Heart left ventricle (tissue), 16 donors: ENCODE results near the gene SPTB. TPM values are rescaled to one million over a fixed set of nuclear protein-coding genes. Genes with fewer than 3 reads are reported as not detected.
A peak's percentile ranks its signal among the peaks of the same experiment; 100 is the strongest.

ENCODE experiments used
- ATAC-seq, 4 donors: fragments of 200-7000 bp; cut with Tn5 transposase; one replicate each; pipeline ENCODE4 v1.9.1; 2020 to 2022; ENCODE audit warnings: moderate library complexity in 4 of 4, mild to moderate bottlenecking in 3 of 4, moderate number of reproducible peaks in 1 of 4
- DNase-seq, 5 donors: peaks; one replicate each; pipeline ENCODE4 v3.0.0-alpha.2; 2020
- H3K27ac ChIP-seq, 12 donors: fragments of 200-600 bp; sonication (generic) in 4 of 12; one replicate each; pipeline versions ENCODE4 v1.5.0 to v1.8.0; 2016 to 2022; ENCODE audit warnings: mild to moderate bottlenecking in 2 of 12
- H3K27me3 ChIP-seq, 9 donors: fragments of 200-600 bp; sonication (generic) in 2 of 9; one replicate each; pipeline versions ENCODE4 v1.5.1 to v1.8.0; 2016 to 2022; ENCODE audit warnings: mild to moderate bottlenecking in 3 of 9
- H3K36me3 ChIP-seq, 9 donors: fragments of 200-600 bp; sonication (generic) in 2 of 9; one replicate each; pipeline versions ENCODE4 v1.5.0 to v1.8.0; 2018 to 2022; ENCODE audit warnings: mild to moderate bottlenecking in 2 of 9
- H3K4me1 ChIP-seq, 12 donors: fragments of 200-600 bp; sonication (generic) in 4 of 12; one replicate each; pipeline versions ENCODE4 v1.5.0 to v1.8.0; 2016 to 2022; ENCODE audit warnings: mild to moderate bottlenecking in 3 of 12
- H3K4me3 ChIP-seq, 12 donors: fragments of 200-600 bp; sonication (generic) in 4 of 12; one replicate each; pipeline versions ENCODE4 v1.5.0 to v1.8.0; 2017 to 2022; ENCODE audit warnings: mild to moderate bottlenecking in 9 of 12, moderate library complexity in 4 of 12
- H3K9me3 ChIP-seq, 12 donors: fragments of 200-600 bp; sonication (generic) in 4 of 12; one replicate each; pipeline versions ENCODE4 v1.5.0 to v1.8.0; 2016 to 2022; ENCODE audit warnings: mild to moderate bottlenecking in 1 of 12
- CTCF ChIP-seq, 12 donors: fragments of 200-600 bp; sonication (generic) in 4 of 12; IDR thresholded peaks; one replicate each; pipeline versions ENCODE4 v1.5.0 to v1.8.0; 2018 to 2022; ENCODE audit warnings: antibody characterized with exemption in 12 of 12, mild to moderate bottlenecking in 5 of 12
- POLR2A ChIP-seq, 2 donors: fragments of 450-650 bp; IDR thresholded peaks; one replicate each; pipeline ENCODE4 v1.6.1; 2017; ENCODE audit warnings: antibody characterized with exemption in 2 of 2, mild to moderate bottlenecking in 2 of 2, moderate library complexity in 2 of 2
- WGBS, 4 donors: extraction: QIAGEN DNeasy Blood & Tissue Kit in 2 of 4; methylation state at CpG; one replicate each; pipeline versions ENCODE4 v1.1.5 to v1.1.7; 2013 to 2018; 5-methylcytosine and 5-hydroxymethylcytosine counted together
- intact Hi-C, 10 donors: fragments of 100-400 bp; cut with DNase I; formaldehyde crosslinking; loops; one replicate each; pipeline versions ENCODE4 v1.11.1 to v1.14.2; 2022
- microRNA-seq, 4 donors: library from miRNA; unstranded; fragments of <30 nt; microRNA quantifications; one replicate each; pipeline versions ENCODE4 to v1.2.0, GENCODE V29; 2017 to 2020
- polyA plus RNA-seq, 2 donors: library from polyadenylated mRNA; stranded (reverse); fragments of 200-250 nt; gene quantifications; one replicate each; pipeline ENCODE4 v1.2.3, GENCODE V29; 2013
- total RNA-seq, 9 donors: library from RNA; depleted of rRNA in 2 of 9; stranded (reverse); fragments of >200 nt in 2 of 9; fragmentation: NEBNext Ultra II Directional in 3 of 9; extraction: Animal tissue kit (Norgen Biotek cat#: 25700) in 3 of 9; gene quantifications; one replicate each; pipeline versions ENCODE4 v1.1.0 to v1.2.4, GENCODE V29; 2016 to 2023
- donor health status: ischemic (EF 13 %, LVEDD 7.1; RV severe dilation, severe dysfunction).
- donor health status: healthy with polysubstance abuse.
- donor health status: DM: no; HTN: yes; CAD: no.
- donor health status: DM: no; HTN: no; CAD: no.
- donor health status: ischemic (EF 25% LVEDD 6.9; RV normal size, moderate dysfunction).
- donor health status: ischemic (EF 25% LVEDD 5.7; RV mildly dilated, moderate dysfunction).
- donor health status: healthy.
- donor health status: DM: yes; HTN: yes; CAD: no.
- donor health status: ischemic (EF 35%, LVEDD 5.7; RV mildly dilated, moderate dysfunction).
- donor health status: nonischemic (EF 11% LVEDD 7.7; RV severe dilation, severe dysfunction).
- donor health status: DM: yes; HTN: yes; CAD: no.
- donor health status: PGD.
- donor health status: ischemic (EF 29% LVEDD 5.4; RV normal size, mild dysfunction).
- donor health status: nonischemic (EF 23%, LVEDD 6.1; RV moderate dilation, normal function).

The SPTB gene
- total and polyA plus RNA-seq, 11 donors: 60.3 to 195 (median 92.6) TPM

- intact Hi-C loops: no loop called here
- H3K36me3 ChIP-seq: no peaks in the 10 kb centered on the region
- no peaks in the 10 kb centered on the region for H3K9me3 ChIP-seq
- no peak overlapping the region for H3K4me3 ChIP-seq
- TF ChIP-seq CTCF (IDR thresholded peaks at IDR 0.05) (no peak), POLR2A (IDR thresholded peaks at IDR 0.05) (no peak)
- peak in 1 of 5 donors; percentile 18 for DNase-seq
- H3K4me1 ChIP-seq: peaks cover 0 to 49% (median 20%) of the 10 kb centered on the region in 12 donors
- peak in 2 of 4 donors; percentile 46 to 52 for ATAC-seq
- H3K27ac ChIP-seq: peak overlapping the region in 1 of 12 donors; percentile 56
- 75 to 81% (median 78%) methylated on average over 7 of the region's 7 CpGs for WGBS, 4 donors
- H3K27me3 ChIP-seq: peaks cover 0 to 12% (median 0%) of the 10 kb centered on the region in 9 donors
Observed at GRCh38 chr14:64698903-64699302, 180.8 kb downstream of the SPTB start.

- Histone ChIP-seq H3K4me1 (peaks cover 0 to 57% (median 30%) of the 10 kb centered on the region in 12 donors), H3K36me3 (no peaks in the 10 kb centered on the region), H3K27ac (peak overlapping the region in 2 of 12 donors; percentile 3 to 60), H3K27me3 (no peaks in the 10 kb centered on the region), H3K9me3 (no peaks in the 10 kb centered on the region), H3K4me3 (no peak overlapping the region)
- peak in 1 of 5 donors; percentile 24 for DNase-seq
- TF ChIP-seq CTCF (IDR thresholded peaks at IDR 0.05): no peak
- TF ChIP-seq POLR2A (IDR thresholded peaks at IDR 0.05): no peak
- 66 to 72% (median 70%) methylated on average over 4 of the region's 4 CpGs for WGBS, 4 donors
- ATAC-seq: peak; percentile 31 to 58 (median 42)
- intact Hi-C loops: no loop called here
Observed at GRCh38 chr14:64696355-64696857, 183.3 kb downstream of the SPTB start.

Small RNA genes within 50 kb of the gene (microRNA-seq; reads per million reads assigned to microRNA genes)
- gene MIR7855: 0 to 0.06 (median 0) reads per million in 4 donors

Other genes with a start within 250 kb of the SPTB start
- gene PLEKHG3, start 175.5 kb downstream of the SPTB start, total RNA-seq: 10 to 100 TPM; 14.7 to 34.3 (median 18.1) TPM
- gene PLEKHG3, start 175.5 kb downstream of the SPTB start, polyA plus RNA-seq: 1 to 10 TPM; 7.0 TPM
- 100 to 1,000 TPM in 1 of 9 donors, 10 to 100 TPM in 8; 57.2 to 106 (median 77.3) TPM for gene CHURC1, start 34.5 kb upstream of the SPTB start, total RNA-seq
- gene CHURC1, start 34.5 kb upstream of the SPTB start, polyA plus RNA-seq: 10 to 100 TPM; 51.0 to 53.5 TPM
- not detected for gene GPX2, start 62.8 kb upstream of the SPTB start, total RNA-seq
- under 1 TPM in 1 of 2 donors, not detected in 1; 0.26 TPM for gene GPX2, start 62.8 kb upstream of the SPTB start, polyA plus RNA-seq
- gene RAB15, start 92.4 kb upstream of the SPTB start, total RNA-seq: 10 to 100 TPM; 15.2 to 70.4 (median 22.5) TPM
- 10 to 100 TPM; 12.0 to 53.6 TPM for gene RAB15, start 92.4 kb upstream of the SPTB start, polyA plus RNA-seq
- gene FNTB, start 107.0 kb upstream of the SPTB start, total RNA-seq: 10 to 100 TPM; 13.0 to 20.8 (median 16.7) TPM
- gene FNTB, start 107.0 kb upstream of the SPTB start, polyA plus RNA-seq: 10 to 100 TPM; 10.5 to 22.5 TPM
- 100 to 1,000 TPM in 1 of 9 donors, 10 to 100 TPM in 8; 42.3 to 102 (median 79.5) TPM for gene MAX, start 222.6 kb upstream of the SPTB start, total RNA-seq
- gene MAX, start 222.6 kb upstream of the SPTB start, polyA plus RNA-seq: 10 to 100 TPM; 42.3 to 60.5 TPM